ENCODE results near the gene TK1.
"Not testable (repeated sequence)": the region's sequence is repeated elsewhere in the genome, so short reads cannot be mapped to it uniquely, and the experiment has no call there.

Gene TK1

GRCh38 chr17:78186692-78187595 lies at the start of gene TK1, which contains the start of gene AFMID:
Gene TK1, minus strand, starts transcription at chr17:78187052. Its CDS starts 58 bp downstream, at chr17:78186994.
Gene AFMID, plus strand, starts transcription at chr17:78187362. Its CDS starts 9 bp downstream, at chr17:78187371.
- DNase-seq (ENCODE audit: low spot score), result peak; percentile 97

- no peak for DNase-seq (ENCODE audit: low spot score)
Observed at GRCh38 chr17:78235885-78236284, 49.0 kb upstream of the TK1 start.

- not testable (repeated sequence) for DNase-seq (ENCODE audit: low spot score)
Observed at GRCh38 chr17:78235022-78235421, 48.2 kb upstream of the TK1 start.

- no peak for DNase-seq (ENCODE audit: low spot score)
Observed at GRCh38 chr17:78234261-78234865, 47.5 kb upstream of the TK1 start.

GRCh38 chr17:78233678-78234077 lies 46.8 kb upstream of the TK1 start:
- no peak for DNase-seq (ENCODE audit: low spot score)

GRCh38 chr17:78232859-78233173 lies 46.0 kb upstream of the TK1 start:
- DNase-seq (ENCODE audit: low spot score), result no peak

- DNase-seq (ENCODE audit: low spot score), result no peak
Observed at GRCh38 chr17:78231991-78232858, 45.4 kb upstream of the TK1 start.

GRCh38 chr17:78230996-78231935 lies 44.4 kb upstream of the TK1 start, which contains the start of gene TMEM235:
Gene TMEM235, plus strand, starts transcription at chr17:78231631. Its CDS starts 393 bp downstream, at chr17:78232024.
- DNase-seq (ENCODE audit: low spot score), result no peak

- DNase-seq (ENCODE audit: low spot score), result no peak
Observed at GRCh38 chr17:78230252-78230962, 43.6 kb upstream of the TK1 start.

- no peak for DNase-seq (ENCODE audit: low spot score)
Observed at GRCh38 chr17:78228176-78228575, 41.3 kb upstream of the TK1 start.

- DNase-seq (ENCODE audit: low spot score), result no peak
Observed at GRCh38 chr17:78227455-78227916, 40.6 kb upstream of the TK1 start.

- no peak for DNase-seq (ENCODE audit: low spot score)
Observed at GRCh38 chr17:78226759-78227454, 40.1 kb upstream of the TK1 start.

GRCh38 chr17:78226055-78226758 lies 39.4 kb upstream of the TK1 start:
- DNase-seq (ENCODE audit: low spot score), result no peak

GRCh38 chr17:78225088-78225865 lies 38.4 kb upstream of the TK1 start:
- DNase-seq (ENCODE audit: low spot score), result no peak

- DNase-seq (ENCODE audit: low spot score), result no peak
Observed at GRCh38 chr17:78224231-78225087, 37.6 kb upstream of the TK1 start.

- no peak for DNase-seq (ENCODE audit: low spot score)
Observed at GRCh38 chr17:78223765-78224164, 36.9 kb upstream of the TK1 start.

GRCh38 chr17:78223061-78223460 lies 36.2 kb upstream of the TK1 start:
- no peak for DNase-seq (ENCODE audit: low spot score)
